Measurements from ENCODE around the gene ARAP2.

DNA sequence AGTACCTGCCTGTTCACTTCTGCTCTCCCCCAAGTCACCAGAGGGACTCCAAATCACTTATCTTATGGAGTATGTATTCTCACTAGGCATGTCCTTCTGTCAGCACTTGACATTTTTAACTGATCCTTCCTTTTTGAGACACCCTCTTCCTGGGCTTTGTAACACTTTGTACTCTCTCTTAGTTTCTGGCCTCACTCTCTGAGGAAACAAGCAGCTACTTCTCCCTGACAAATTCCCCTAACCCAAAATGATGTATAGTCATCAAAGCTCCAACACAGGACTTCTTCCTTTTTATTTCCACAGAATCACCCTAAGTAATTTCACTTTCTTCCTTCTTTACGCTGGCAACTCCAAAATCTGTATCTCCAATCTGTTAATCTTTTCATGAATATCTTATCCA, 101.8 kb downstream of the ARAP2 start:
- TF ChIP-seq POLR2A (IDR thresholded peaks at IDR 0.05) (no peak), POLR2AphosphoS5 (IDR thresholded peaks at IDR 0.05) (no peak)
- TF ChIP-seq, protein P1, sequence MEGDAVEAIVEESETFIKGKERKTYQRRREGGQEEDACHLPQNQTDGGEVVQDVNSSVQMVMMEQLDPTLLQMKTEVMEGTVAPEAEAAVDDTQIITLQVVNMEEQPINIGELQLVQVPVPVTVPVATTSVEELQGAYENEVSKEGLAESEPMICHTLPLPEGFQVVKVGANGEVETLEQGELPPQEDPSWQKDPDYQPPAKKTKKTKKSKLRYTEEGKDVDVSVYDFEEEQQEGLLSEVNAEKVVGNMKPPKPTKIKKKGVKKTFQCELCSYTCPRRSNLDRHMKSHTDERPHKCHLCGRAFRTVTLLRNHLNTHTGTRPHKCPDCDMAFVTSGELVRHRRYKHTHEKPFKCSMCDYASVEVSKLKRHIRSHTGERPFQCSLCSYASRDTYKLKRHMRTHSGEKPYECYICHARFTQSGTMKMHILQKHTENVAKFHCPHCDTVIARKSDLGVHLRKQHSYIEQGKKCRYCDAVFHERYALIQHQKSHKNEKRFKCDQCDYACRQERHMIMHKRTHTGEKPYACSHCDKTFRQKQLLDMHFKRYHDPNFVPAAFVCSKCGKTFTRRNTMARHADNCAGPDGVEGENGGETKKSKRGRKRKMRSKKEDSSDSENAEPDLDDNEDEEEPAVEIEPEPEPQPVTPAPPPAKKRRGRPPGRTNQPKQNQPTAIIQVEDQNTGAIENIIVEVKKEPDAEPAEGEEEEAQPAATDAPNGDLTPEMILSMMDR (IDR thresholded peaks at IDR 0.05 in 8 of 11, conservative IDR thresholded peaks at IDR 0.05 in 3 of 11): no peak

Data from spleen (tissue), 7 donors.